CD1c-positive myeloid dendritic cell (primary cell): ENCODE data around the gene DICER1.
A peak's percentile ranks its signal among the peaks of the same experiment; 100 is the strongest.

Source experiments
- DNase-seq: peaks from one replicate; pipeline ENCODE4 v3.0.0-alpha.2; 2016; ENCODE audit errors: extremely low spot score

Gene DICER1

DNA sequence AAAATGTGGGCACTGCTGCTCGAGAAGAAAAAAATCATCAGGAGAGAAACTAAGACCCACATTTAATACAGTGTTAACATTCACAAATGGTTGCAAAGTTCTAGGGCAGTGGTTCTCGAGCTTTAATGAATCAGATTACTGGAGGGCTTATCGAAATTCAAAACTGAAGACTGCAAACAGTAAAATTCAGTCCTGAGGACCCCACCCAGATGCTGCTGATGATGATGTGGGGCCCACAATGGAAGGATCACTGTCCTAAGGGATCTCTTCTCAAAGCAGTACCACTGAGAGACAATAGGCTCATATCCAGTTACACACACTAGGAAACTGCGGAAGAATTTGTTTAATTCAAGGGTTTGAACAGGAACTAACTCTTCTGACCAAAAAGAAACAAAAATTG is 31.4 kb downstream of the DICER1 start:
- no peak for DNase-seq

DNA sequence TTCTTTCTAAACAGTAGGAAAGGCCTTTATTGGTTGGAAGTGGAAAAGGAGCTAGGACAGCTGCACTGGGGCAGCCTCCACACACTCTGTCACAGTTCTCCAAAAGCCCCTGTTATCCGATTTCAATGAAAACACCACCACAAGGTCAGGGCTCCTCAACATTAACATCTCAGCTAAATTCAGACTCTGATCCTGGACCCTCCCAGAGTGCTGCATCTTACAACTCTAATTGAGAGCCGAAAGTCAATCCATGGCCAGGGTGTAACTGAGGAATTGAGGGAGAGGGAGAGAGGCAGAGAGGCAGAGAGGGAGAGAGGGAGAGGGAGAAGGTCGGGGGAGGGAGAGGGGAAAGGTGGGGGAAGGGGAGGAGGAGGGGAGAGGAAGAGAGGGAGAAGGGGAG is 32.1 kb downstream of the DICER1 start:
- no peak for DNase-seq

DNA sequence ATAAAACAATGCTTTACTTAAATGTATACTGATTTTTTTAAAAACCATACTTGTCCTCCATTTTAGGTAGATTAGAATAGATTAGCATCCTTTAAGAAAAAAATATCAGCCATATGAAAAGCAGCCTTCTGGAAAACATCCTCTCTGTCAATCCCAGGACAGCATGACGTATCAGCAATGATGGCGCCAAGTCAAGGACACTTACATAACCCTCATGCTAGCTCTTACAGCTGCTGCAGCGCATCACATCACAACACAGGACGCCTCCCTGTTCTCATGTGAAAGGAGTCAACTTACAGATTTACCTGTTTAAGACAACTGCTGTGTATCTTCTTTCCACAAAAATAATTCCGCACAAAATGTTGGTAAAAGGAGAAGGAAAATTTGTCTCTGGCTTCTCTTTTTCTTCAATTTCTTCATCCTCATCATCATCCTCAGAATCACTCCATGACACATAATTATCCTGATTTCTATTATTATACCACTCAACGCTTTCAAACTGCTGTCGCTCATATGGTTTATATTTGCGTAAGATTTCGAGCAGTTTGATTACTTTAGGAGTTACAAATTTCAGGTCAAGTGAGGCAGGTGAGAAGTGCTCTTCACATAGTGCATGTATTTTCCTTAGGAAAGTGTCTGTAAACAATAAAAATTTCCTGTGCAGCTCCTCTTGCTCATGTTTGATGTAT is 33.3 kb downstream of the DICER1 start:
- DNase-seq, result no peak

DNA sequence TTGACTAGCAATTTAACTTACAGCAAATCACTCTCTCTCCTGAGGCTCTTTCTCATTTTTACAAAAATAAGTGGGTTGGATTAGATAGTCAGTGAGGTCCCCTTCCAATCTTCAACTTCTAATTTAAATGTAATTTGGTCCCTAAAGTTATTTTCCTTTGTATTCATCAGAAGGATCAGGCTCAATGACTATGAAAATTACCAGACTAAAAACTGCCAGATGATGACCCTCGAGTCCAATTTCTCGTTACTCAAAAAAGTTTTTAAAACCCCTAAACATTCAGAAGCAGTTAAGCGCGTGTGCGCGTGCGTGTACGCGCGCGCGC is 34.7 kb downstream of the DICER1 start:
- no peak for DNase-seq

DNA sequence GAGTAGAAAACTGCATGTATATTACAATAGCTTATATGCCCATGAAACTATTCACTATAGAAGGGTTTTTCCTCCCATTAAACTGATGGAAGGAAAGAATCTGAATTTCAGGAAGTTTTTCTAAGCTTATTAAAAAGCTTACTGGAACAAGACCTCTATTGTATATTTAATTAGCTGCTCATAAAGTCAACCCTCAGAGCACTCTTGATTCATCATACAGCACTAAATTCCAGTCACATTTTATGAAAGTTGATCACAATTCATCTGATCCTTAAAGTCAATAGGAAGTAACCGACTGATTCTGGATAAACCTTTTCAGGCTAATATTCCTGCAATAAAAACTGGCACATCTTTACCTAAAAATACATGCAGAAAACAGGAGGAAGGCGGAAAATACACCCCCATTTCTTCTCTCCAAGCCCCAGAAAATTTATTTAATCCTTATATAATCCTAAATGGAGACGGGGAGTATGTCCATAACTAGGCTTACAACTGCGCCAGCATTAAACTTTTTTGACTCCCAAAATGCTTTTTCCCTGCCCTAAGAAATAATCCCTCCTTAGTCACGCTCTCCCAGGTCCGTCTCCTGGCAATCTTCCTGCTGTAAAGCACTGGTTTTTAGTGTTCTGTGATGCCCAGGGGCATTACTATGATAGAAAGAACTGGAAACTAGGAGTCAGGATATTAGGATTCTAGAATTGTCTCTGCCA is 35.3 kb downstream of the DICER1 start:
- no peak for DNase-seq

DNA sequence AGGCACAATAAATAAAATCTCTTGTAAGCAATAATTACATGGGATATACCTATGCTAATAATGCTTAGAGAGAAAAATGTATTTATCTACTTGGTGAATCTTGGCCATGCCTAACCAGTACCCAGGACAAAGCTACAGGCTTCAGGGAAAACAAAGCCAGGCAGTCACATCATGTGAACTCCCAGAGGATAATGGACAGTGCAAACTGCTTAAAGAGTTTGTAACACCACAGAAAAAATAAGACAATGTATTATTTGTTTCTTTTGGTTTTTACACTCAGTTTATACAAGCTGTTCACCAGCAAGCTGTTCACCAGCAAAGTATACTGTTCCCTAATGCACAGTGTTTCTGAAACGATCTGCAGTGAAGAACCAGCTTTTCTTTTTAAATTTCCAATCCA is 38.0 kb downstream of the DICER1 start:
- no peak for DNase-seq

DNA sequence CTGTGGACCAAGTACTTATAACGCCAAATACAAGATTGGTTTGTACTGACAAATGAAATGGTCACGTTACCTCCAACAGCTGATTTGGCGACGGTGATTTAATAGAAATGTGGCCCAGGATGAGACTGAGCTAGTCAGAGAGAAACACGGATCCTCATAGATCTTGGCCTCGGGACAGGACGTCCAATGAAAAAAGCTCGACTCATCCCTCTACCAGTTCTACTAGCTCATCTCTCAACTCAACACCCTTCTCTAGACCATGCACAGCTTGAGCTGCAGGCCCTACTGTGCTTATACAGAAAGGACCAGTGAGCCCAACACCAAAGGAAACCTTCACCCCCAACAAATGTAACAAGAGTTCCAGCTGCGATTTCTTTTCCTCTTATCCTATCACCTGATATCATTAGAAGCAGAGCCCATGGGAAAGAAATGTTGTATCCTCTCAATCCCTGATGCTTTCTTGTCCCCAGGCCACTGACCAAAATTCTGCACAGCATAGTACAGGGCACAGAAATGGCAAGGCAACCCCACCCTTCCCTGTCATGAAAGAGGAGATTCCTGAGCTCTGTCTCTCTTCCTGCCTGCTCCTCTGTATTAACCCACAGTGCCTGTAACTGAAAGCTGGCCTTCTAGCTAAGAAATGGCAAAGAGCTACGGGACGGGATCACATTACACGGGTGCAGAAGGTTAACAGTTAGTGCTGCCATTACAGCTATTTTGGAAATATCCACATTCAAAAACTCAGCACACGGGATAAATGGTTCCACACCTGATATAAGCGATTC is 39.2 kb downstream of the DICER1 start:
- DNase-seq, result no peak

DNA sequence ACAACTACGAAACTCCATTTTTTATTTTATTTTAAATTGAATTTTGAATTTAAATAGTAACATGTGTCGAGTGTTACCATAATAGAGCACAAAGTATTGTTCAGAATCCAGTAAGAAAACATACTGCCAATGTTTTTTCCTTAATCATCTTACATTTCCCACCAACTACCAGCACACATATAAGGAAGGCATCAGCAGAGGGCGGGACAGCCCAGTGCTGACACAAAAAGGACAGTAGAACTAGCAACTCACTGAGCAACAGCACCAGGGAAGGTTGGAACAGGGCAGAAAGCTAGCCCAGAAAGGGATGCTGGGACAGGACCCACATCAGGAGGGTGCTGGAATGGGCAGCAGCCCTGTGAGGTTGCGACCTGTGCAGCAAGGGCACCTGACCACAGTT is 43.9 kb downstream of the DICER1 start:
- DNase-seq, result no peak

DNA sequence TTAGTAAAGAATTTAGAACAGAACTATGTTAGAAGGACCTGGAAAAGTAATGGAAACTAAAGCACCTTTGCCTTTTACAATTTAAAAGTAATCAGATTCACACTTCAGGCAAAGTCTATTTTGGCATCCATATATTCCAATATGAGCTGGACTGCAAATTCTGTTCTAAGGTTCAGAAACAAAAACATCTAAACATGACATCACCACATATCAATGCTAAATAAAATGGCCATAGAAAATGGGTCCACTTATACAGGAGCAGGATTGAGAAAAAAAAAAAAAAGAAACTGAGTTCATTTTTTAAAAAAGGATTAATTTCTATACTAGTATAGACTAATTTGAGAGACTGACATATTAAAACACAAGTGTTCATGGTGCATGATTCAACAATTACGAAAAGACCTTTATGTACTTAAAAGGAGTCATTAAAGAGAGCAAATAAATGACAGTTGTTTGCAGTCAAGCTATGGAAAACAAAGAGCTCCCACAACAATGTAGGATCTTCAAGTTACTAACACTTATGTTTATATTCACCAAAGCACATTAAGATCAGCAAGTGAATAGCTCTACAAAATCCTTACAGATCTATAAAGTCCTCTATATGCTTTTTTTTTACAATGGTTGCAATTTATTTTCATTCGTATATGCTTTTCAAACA is 45.7 kb downstream of the DICER1 start:
- no peak for DNase-seq

DNA sequence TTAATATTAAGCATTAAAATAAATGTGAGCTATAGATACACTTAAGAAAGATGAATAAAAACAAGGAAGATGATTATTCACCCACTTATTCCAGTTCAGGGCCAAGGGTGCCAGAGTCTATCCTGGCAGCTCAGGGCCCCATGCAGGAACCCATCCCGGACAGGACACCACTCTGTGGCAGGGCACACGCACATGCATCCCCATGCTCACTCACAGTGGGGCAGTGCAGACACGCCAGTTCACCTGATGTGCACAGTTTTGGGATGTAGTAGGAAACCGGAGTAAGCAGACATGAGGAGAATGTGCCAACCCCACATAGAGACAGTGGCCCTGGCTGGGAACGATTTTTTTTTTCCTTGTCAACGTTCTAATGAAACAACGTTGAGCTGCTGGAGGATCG is 47.2 kb downstream of the DICER1 start:
- no peak for DNase-seq

DNA sequence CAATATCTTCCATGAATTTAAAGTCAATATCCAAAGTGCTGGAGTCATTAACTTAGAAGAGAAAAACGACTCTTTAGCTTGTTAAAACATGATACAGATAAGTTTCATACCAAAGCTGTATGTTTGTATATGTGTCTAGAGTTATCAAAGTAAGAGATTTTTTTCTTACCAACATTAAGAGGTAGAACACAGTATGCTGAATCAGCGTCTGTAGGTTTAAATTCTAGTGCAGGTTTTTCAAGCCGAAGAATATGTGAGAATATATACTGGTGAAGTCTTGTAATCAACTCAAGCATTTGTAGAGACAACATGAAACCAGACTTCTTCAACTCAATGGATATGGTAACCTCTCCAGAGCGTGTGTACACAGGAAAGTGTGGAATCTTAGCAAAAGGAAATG is 49.6 kb downstream of the DICER1 start:
- no peak for DNase-seq

DNA sequence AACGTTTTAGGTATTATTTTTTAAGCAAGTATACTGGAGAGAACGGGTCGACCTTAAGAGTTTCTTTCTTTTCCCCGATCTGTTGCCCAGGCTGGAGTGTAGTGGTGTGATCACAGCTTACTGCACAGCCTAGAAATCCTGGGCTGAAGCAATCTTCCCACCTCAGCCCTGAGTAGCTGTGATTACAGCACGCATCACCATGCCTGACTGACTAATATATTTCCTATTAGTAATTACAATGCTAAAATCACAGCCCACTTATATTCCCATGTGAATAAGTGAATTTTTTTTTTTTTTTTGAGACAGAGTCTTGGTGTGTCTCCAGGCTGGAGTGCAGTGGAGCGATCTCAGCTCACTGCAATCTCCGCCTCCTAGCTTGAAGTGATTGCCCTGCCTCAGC is 50.4 kb downstream of the DICER1 start:
- no peak for DNase-seq

DNA sequence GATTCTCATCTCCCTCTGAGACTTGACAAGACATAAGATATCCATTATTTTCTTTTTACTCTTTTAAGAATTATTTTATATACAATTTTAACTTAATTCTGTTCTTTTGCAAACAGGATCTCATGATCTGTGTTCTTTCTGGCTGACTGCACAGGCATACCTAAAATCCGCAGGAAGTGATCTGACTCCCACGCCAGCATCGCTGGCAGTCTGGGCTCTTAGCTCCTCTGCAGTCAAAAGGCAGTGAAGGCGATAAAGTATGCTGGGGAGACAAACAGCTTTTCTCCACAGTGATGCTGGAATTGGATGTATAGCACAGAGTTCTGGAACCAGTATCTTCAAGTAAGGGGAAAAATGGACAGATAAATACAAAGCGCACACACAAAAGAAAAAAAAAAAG is 52.4 kb downstream of the DICER1 start:
- DNase-seq, result no peak

DNA sequence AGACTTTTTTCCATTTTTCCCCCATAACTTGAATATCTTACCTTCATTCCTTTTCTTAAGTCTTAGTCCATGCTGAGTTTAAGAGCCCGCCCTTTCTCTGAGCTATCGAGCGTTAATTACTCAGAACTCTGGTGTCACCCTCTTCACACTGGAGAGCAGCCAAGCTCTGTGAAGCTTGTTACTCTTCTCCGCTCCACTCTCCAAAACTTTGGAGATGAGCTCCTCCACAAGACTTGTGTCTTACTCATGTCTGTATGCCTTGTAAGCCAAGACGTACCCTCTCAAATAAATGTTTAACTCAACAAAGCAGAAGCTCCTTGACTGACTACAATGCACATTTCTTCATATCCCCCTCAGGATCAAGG is 54.7 kb downstream of the DICER1 start:
- DNase-seq, result no peak

DNA sequence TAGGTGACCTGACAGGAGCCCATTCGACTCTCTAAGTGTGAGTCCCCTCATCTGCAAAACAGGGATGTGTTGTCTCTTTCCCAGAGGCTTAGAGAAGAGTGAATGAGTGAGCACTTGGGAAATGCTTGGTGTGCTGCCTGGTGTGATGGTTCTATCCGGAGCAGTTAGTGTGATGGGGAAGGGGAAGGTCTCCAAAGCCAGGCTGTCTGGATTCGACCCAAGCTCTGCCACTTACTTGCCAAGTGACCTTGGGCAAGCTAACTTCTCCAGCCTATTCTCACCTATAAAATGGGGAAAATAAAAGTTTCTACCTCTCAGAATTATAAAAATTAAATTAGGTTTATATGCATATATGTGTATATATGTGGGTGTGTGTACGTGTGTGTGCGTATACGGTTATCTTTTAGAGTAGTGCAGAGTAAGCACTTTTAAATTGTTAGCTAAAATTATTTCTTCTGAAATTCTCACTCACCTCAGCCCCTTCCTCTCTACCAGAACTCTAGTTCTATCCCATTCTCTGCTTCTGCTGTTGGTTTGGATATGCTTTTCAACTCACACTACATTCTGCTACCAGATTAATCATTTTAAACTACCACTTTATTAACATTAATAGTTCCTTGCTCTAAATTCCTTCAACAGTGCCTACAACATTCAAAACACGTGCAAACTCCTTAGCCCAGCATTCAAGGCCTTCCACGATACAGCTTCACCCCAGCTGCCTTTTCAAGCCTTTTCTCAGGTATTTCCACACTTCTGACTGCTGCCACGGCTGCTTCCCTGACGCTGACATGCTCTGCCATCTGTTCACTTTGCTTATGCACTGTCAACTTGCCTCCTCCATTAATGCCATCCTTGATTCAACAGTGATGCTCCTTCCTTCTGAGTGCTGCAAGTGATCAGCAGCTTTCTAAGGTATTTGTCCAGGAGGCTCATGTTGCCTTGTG is 55.3 kb downstream of the DICER1 start:
- DNase-seq, result no peak

DNA sequence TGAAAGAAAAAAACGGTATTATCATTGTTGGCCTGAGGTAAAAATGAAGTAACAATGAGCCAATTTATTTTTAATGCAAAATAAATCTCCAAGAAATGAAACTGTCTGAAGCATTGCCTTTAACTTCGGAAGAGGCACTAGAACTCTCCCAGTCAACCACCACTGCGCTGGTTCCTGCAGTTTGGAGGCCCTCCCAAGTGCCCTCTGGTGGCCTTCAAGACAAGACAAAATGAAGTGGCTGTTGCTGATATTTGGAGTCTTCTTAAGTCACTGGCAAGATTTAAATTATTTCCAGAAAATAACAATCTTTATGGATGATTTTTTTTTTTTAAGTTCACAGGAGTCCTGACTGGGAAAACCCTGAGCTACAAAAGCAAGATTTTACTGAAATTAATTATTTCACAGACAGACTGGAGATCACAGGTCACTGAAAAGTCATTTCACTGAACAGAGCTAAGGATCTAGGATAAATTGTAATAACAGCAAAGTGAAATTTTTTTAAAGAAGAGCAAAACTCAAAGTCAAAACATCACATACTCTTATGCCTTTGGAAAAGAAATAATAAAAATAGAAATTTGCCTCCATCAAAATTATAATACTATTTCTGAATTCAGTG is 58.2 kb downstream of the DICER1 start:
- DNase-seq, result peak; percentile 38

DNA sequence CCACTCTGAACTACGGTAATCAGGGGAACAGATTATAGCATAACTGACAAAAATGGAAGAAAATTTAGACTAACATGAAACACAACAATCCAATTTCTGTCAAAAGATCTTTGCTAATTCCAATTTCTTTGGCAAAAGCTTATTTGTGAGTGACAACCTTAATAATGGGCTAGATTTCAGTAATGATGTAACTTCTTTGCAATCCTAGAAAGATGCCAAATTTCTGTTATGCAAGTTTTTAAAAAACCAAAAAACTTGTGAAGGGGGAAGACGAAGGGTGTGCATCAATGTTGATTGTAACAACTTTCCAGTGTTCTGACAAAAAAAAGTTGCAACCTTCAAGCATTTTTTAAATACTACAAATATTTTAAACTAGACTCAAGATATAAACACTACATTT is 59.9 kb downstream of the DICER1 start:
- no peak for DNase-seq

DNA sequence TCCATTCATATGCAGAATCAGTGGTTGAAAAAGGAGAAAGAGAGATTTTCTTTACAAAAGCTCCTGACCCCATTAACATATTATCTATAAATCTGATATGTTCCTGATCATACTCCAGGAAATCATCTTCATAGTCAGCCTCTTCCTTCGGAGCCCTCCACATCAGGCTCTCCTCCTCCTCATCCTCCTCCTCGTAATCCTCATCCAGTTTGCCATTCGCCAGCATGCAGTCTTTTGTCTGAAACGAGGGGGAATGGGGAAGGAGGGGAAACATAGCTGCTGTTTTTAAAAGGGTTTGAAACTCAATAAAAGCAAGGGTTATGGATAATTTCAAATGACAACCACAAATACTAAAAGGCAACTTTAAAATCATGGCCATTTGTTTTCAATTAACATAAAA is 60.9 kb downstream of the DICER1 start:
- DNase-seq, result no peak

DNA sequence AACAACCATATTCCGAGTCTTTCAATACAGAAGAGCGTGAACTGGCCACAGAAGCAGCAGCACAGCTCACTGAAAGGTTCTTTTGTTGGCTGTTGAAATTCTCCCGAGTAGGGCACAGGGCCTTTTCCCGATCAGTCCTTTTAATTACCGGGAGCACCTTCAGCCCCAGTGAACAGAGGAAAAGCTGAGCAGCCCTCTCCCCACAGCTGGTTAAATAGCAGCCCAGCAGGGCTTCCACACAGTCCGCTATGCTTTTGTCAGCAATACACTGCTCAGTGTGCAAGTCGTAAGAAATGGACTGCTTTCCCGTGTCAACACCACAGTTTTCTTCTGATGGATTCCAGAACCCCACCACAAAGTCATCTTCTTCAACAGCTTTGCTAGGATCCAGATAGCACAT is 61.3 kb downstream of the DICER1 start:
- DNase-seq, result no peak

DNA sequence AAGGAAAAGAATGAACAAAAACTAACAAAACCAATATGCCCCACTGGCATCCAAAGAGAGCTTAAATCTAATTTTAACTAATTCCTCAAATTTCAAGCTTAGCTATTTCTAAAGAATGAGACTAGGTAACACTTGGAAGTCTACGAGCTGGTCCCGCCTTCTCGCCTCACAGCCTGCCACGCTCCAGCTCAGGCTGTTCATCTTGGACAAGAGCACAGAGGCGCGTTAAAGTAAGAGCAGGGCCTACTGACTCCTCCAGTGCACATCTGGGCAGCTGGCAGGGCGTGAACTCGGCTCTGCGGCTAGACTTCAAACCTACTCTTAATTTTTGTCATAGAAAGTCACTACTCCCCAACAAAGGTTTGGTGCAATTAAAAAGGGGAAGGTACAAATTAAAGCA is 64.6 kb downstream of the DICER1 start:
- DNase-seq, result no peak

DNA sequence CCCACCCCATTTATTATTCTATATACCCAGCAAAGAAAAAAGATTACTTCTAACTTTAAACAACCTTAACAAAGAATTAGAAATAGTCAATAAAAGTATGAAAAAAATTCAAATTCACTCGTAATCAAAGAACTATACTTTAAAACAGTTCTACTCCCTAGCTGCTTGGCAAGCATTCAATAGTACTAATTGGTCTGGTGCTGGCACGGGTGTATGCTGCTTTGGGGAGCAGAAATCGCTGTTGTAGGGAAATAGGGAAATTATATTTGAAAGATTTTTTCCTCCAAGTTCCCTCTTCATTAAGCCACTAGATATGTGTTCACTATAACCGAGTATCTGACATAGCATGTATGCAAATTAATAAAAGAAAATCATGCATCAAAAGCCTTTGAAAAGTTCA is 65.7 kb downstream of the DICER1 start:
- no peak for DNase-seq
